Activated CD4-positive, alpha-beta T cell treated with anti-CD3 and anti-CD28 coated beads, Interleukin-2, amount 10 ng/mL, durations not matched to agents 24 days and 14 days (primary cell): ENCODE measurements around the gene ZNF598. TPM values are rescaled to one million over a fixed set of nuclear protein-coding genes. Genes with fewer than 3 reads are reported as not detected.

Experiments used
- DNase-seq: peaks from one replicate; pipeline ENCODE4 v3.0.0; 2022
- H3K27ac Mint-ChIP-seq: one replicate; pipeline ENCODE4 v1.8.0; 2022; ENCODE audit warnings: mild to moderate bottlenecking, mixed read lengths
- H3K27me3 Mint-ChIP-seq: one replicate; pipeline ENCODE4 v1.8.0; 2022; ENCODE audit warnings: mixed read lengths
- H3K36me3 Mint-ChIP-seq: one replicate; pipeline ENCODE4 v1.8.0; 2022; ENCODE audit warnings: low read depth, mild to moderate bottlenecking, mixed read lengths
- H3K4me1 Mint-ChIP-seq: one replicate; pipeline ENCODE4 v1.8.0; 2021; ENCODE audit warnings: mixed read lengths
- H3K4me3 Mint-ChIP-seq: one replicate; pipeline ENCODE4 v1.8.0; 2022; ENCODE audit warnings: mild to moderate bottlenecking, moderate library complexity, mixed read lengths
- H3K9me3 Mint-ChIP-seq: one replicate; pipeline ENCODE4 v1.8.0; 2021; ENCODE audit warnings: mixed read lengths
- intact Hi-C: fragments of 100-400 bp; cut with micrococcal nuclease; formaldehyde crosslinking; loops from one replicate; pipeline ENCODE4 v1.15.1; 2023
- total RNA-seq: library from RNA; stranded (reverse); gene quantifications from 2 replicates; pipeline ENCODE4 v1.2.3, GENCODE V29; 2022

The ZNF598 gene
- total RNA-seq, result 93.9 and 99.0 TPM in 2 replicates

GRCh38 chr16:2009791-2010510, at the start of gene ZNF598:
ZNF598 (minus strand) TSS chr16:2009821.
- H3K36me3 Mint-ChIP-seq, result peaks cover 26% of the 10 kb centered on the region
- H3K27me3 Mint-ChIP-seq, result no peaks in the 10 kb centered on the region
- H3K27ac Mint-ChIP-seq, result peak within 1 kb of the TSS; percentile 92
- peaks cover 28% of the 10 kb centered on the region for H3K4me1 Mint-ChIP-seq
- intact Hi-C loops, result loop anchor here (5.0 to 10.0 kb wide), 3 partner anchors 38 to 242 kb away; partner anchors contain the start of genes BRICD5, ECI1, PGP and TBL3
- peak; percentile 95 for DNase-seq
- peak within 1 kb of the TSS; percentile 93 for H3K4me3 Mint-ChIP-seq
- H3K9me3 Mint-ChIP-seq, result no peaks in the 10 kb centered on the region

DNA sequence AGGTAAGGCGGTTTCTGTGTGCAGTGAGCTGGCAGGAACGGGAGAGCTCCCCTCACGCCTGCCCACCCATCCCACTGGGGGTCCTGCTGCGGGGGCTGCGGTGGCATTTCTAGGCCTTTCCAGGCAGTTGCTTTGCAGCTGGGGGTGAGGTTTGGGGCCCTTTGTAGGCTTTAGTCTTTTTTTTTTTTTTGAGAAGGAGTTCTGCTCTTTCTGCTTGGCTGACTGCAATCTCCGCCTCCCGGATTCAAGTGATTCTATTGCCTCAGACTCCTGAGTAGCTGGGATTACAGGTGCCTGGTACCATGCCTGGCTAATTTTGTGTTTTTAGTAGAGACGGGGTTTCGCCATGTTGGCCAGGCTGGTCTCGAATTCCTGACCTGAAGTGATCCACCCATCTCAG, 49.3 kb upstream of the ZNF598 start:
- H3K27ac Mint-ChIP-seq, result no peak overlapping the region
- no peaks in the 10 kb centered on the region for H3K4me1 Mint-ChIP-seq
- no peak overlapping the region for H3K4me3 Mint-ChIP-seq
- intact Hi-C loops, result no loop called here
- no peaks in the 10 kb centered on the region for H3K9me3 Mint-ChIP-seq
- peaks cover 8% of the 10 kb centered on the region for H3K36me3 Mint-ChIP-seq
- DNase-seq, result no peak
- H3K27me3 Mint-ChIP-seq, result no peaks in the 10 kb centered on the region

DNA sequence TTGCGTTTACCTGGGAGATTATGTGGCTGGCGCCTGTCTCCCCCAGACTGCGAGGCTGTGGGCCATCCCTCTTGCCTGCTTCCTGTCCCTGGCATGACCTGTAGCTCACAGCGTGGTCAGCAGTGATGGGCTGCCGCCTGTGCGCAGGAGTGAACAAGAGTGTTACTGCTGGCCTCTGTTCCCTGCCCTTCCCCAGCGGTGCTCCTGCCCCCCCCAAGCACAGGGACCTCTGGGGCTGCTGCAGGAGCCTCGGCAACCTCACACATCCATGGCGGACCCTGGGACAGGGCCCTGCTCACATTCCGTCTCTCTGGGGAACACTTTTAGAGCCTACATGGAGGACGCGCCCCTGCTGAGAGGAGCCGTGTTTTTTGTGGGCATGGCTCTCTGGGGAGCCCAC, 48.8 kb upstream of the ZNF598 start:
- Mint-ChIP-seq H3K9me3 (no peaks in the 10 kb centered on the region), H3K4me1 (no peaks in the 10 kb centered on the region), H3K27me3 (no peaks in the 10 kb centered on the region), H3K4me3 (no peak overlapping the region), H3K36me3 (peaks cover 8% of the 10 kb centered on the region), H3K27ac (peak overlapping the region; percentile 26)
- intact Hi-C loops, result no loop called here
- DNase-seq, result no peak

DNA sequence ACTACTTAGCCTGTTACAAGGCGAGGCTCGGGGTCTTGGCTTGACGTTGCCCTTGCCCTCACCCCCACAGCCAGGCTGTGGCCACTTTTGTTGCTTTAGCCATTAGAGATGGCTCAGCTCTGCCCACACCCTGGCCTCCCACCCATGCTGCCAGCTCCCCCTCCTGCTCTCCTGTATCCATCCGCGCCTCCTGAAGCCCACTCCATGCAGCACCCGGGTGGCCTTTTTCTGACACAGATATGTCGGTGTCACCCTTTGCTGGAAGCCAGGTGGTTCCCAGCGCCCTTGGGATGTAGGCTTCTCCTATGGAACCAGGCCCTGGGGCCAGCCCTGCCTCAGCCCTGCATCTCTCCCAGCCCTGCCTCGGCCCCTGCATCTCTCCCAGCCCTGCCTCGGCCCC, 47.8 kb upstream of the ZNF598 start:
- intact Hi-C loops, result no loop called here
- Mint-ChIP-seq H3K4me1 (no peaks in the 10 kb centered on the region), H3K9me3 (no peaks in the 10 kb centered on the region), H3K27me3 (no peaks in the 10 kb centered on the region), H3K36me3 (peaks cover 11% of the 10 kb centered on the region), H3K27ac (no peak overlapping the region), H3K4me3 (no peak overlapping the region)
- DNase-seq, result no peak

DNA sequence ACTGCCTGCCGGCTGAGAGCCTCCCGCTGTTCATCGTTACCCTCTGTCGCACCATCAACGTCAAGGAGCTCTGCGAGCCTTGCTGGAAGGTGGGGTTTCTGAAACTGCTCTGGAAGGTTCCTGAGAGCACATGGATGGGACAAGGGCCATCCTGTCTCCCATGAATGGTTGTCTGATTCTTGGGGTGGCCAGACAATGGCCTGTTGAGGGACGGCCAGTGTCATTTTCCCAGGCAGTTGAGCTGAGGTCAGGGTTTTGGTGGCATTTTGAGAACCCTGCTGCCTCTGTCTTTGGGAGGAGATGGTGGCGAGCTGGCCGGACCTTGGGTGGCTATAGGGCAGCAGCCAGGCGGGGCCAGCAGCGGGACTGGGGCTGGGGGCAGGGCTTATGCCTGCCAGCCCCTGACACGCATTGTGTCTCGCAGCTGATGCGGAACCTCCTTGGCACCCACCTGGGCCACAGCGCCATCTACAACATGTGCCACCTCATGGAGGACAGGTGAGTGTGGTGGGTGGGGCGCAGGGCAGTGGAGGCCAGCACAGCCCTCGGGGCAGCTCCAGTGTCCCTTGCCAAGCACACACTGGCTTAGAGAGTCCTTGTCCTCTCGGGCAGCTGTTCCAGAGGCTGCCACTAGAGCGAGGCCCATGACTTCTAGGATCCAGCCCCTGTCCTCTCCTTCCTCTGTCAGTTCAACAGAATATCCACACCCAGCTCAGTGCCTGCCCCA, 47.2 kb upstream of the ZNF598 start:
- Mint-ChIP-seq H3K27ac (no peak overlapping the region), H3K9me3 (no peaks in the 10 kb centered on the region)
- no peak for DNase-seq

GRCh38 chr16:2056077-2056476, 46.5 kb upstream of the ZNF598 start:
- H3K4me3 Mint-ChIP-seq, result no peak overlapping the region
- H3K27me3 Mint-ChIP-seq, result no peaks in the 10 kb centered on the region
- no peak for DNase-seq
- no peaks in the 10 kb centered on the region for H3K9me3 Mint-ChIP-seq
- no peak overlapping the region for H3K27ac Mint-ChIP-seq
- peaks cover 14% of the 10 kb centered on the region for H3K36me3 Mint-ChIP-seq
- H3K4me1 Mint-ChIP-seq, result no peaks in the 10 kb centered on the region
- intact Hi-C loops, result no loop called here

More for the DNA sequence above, 47.2 kb upstream of the ZNF598 start:
- Mint-ChIP-seq H3K36me3 (peaks cover 11% of the 10 kb centered on the region), H3K4me3 (no peak overlapping the region), H3K27me3 (no peaks in the 10 kb centered on the region), H3K4me1 (no peaks in the 10 kb centered on the region)
- intact Hi-C loops, result no loop called here

DNA sequence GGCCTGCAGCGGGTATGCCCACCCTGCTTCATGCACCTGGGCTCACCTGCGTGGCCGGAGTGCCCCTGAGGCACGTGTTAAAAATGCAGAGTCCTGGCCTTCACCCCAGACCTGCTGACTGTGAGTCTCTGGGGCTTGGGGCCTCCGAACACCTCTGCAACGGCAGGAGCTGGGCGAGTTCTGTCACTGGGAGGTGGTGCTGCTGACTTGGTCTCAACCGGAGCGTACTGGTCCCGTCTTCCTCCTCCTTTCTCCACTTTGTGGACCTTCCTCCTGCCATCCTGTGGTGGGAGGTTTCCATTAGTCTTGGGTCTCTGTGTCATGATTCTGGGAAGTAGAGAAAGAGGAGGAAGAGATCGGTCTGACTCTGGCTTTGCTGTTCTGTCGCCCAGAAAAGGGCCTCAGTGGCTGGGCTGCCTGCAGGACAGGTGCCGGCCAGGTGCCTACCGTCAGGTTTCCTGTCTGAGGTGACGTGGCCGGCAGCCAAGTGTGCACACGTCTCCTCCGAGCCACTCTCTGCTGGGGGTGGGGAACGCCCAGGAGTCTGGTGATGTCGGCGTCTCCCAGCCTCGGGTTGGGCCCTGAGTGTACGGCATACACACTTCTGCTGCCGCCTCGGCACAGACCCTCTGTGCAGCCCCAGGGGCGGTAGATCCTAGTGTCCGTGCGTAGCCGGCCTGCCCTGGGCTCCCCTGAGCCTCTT, 45.1 kb upstream of the ZNF598 start:
- Mint-ChIP-seq H3K36me3 (peaks cover 16% of the 10 kb centered on the region), H3K27ac (no peak overlapping the region), H3K27me3 (no peaks in the 10 kb centered on the region), H3K4me3 (no peak overlapping the region), H3K9me3 (no peaks in the 10 kb centered on the region), H3K4me1 (no peaks in the 10 kb centered on the region)
- no peak for DNase-seq
- intact Hi-C loops, result no loop called here

- Mint-ChIP-seq H3K27me3 (no peaks in the 10 kb centered on the region), H3K36me3 (peaks cover 16% of the 10 kb centered on the region), H3K9me3 (no peaks in the 10 kb centered on the region), H3K27ac (no peak overlapping the region), H3K4me1 (no peaks in the 10 kb centered on the region), H3K4me3 (no peak overlapping the region)
- DNase-seq, result no peak
- intact Hi-C loops, result no loop called here
Observed at GRCh38 chr16:2053897-2054296, 44.3 kb upstream of the ZNF598 start.

DNA sequence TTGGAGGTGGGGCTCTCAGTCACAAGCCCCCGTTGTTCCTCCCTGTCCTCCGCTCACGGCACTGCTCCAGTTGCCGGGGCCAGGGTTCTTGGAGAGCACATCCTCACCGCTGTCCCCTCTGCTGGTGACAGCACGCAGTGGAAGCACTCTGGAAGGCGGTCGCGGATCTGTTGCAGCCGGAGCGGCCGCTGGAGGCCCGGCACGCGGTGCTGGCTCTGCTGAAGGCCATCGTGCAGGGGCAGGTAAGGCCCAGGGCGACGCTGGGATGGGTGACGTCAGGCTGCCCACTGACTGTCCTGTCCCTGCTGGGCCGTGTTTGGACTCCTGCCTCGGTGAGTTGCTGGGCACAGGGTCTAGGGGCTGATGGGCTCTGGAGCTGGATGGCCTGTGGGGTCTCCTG, 43.6 kb upstream of the ZNF598 start:
- intact Hi-C loops, result no loop called here
- H3K27me3 Mint-ChIP-seq, result no peaks in the 10 kb centered on the region
- no peak overlapping the region for H3K4me3 Mint-ChIP-seq
- no peak for DNase-seq
- peaks cover 5% of the 10 kb centered on the region for H3K4me1 Mint-ChIP-seq
- H3K27ac Mint-ChIP-seq, result no peak overlapping the region
- peaks cover 16% of the 10 kb centered on the region for H3K36me3 Mint-ChIP-seq
- H3K9me3 Mint-ChIP-seq, result no peaks in the 10 kb centered on the region

DNA sequence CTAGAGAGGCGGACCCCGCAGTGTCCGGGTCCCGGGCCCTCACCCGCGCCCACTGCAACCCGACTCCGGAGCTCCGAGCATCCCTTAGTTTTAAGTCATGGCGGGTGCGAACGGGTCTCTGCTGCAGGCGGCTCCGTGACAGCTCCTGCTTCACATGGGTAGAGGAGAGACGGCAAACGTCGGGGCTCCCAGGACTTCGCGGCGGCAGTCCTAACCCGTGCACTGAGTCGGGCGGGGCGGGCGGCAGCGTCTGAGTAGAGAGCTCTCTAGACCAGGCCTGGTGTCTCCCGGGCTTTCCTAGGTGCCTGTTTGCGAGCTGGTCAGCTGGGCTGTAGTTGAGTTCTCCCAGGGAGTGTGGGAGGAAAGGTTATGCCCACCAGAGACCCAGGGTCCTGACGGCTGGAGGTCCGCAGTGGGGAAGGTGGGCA, 38.5 kb upstream of the ZNF598 start:
- Mint-ChIP-seq H3K4me1 (peaks cover 14% of the 10 kb centered on the region), H3K36me3 (peaks cover 15% of the 10 kb centered on the region), H3K9me3 (no peaks in the 10 kb centered on the region), H3K4me3 (peak overlapping the region; percentile 92), H3K27ac (peak overlapping the region; percentile 56), H3K27me3 (no peaks in the 10 kb centered on the region)
- no peak for DNase-seq
- intact Hi-C loops, result loop anchor here (5.0 kb wide), 1 partner anchor 56 kb away; no protein-coding TSS in a partner anchor

- H3K4me3 Mint-ChIP-seq, result peak within 1 kb of the TSS; percentile 92
- intact Hi-C loops, result loop anchor here (1.0 to 5.0 kb wide), 3 partner anchors 24 to 108 kb away; partner anchors contain the start of gene TRAF7
- peak within 1 kb of the TSS; percentile 83 for H3K27ac Mint-ChIP-seq
- peaks cover 15% of the 10 kb centered on the region for H3K36me3 Mint-ChIP-seq
- no peaks in the 10 kb centered on the region for H3K27me3 Mint-ChIP-seq
- no peaks in the 10 kb centered on the region for H3K9me3 Mint-ChIP-seq
- peak; percentile 99 for DNase-seq
- H3K4me1 Mint-ChIP-seq, result peaks cover 14% of the 10 kb centered on the region
Observed at GRCh38 chr16:2047330-2048115, 37.9 kb upstream of the ZNF598 start, which contains the start of the genes NTHL1 and TSC2. NTHL1 (minus strand) TSS chr16:2047834; CDS start chr16:2047823, 11 bp downstream. TSC2 (plus strand) TSS chr16:2047985; CDS start chr16:2048616, 631 bp downstream.

GRCh38 chr16:2046893-2047329, 37.3 kb upstream of the ZNF598 start:
- Mint-ChIP-seq H3K4me1 (peaks cover 14% of the 10 kb centered on the region), H3K4me3 (peak overlapping the region; percentile 92), H3K27ac (peak overlapping the region; percentile 83), H3K36me3 (peaks cover 14% of the 10 kb centered on the region), H3K27me3 (no peaks in the 10 kb centered on the region), H3K9me3 (no peaks in the 10 kb centered on the region)
- intact Hi-C loops, result loop anchor here (1.0 to 5.0 kb wide), 3 partner anchors 24 to 108 kb away; partner anchors contain the start of gene TRAF7
- peak; percentile 66 for DNase-seq
